ENCODE measurements around the gene FKBP2. TPM values are rescaled to one million over a fixed set of nuclear protein-coding genes. Genes with fewer than 3 reads are reported as not detected.

Gene FKBP2
- total RNA-seq, 1 donor from 2014 or later, result 41.5 TPM

DNA sequence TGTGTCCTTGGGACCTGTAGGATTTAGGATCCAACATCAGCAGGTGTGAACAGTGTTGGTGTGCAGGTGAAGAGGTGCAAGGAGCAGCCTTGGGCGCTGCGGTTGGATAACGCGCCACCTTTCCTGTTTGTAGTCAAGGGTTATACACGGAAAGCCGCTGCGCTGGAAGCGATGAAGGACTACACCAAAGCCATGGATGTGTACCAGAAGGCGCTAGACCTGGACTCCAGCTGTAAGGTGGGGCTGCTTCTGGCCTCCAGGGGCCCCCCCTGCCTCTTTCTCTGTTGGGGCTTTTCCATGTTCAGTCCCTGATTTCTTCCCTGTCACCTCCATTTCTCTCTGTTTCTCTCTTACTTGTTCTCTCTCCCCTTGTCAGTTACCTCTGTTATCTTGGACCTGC lies 37.9 kb upstream of the FKBP2 start:
- no peaks in the 10 kb centered on the region for H3K9me3 ChIP-seq (ENCODE audit: insufficient read depth, low read depth, low read length)
- Mint-ChIP-seq H3K4me1 (ENCODE audit: low read depth, unreplicated experiment) (peaks cover 24% of the 10 kb centered on the region), H3K9me3 (ENCODE audit: unreplicated experiment) (no peaks in the 10 kb centered on the region), H3K4me3 (ENCODE audit: unreplicated experiment) (no peak overlapping the region), H3K27ac (ENCODE audit: unreplicated experiment) (no peak overlapping the region), H3K36me3 (ENCODE audit: low read depth, unreplicated experiment) (peaks cover 20% of the 10 kb centered on the region), H3K27me3 (ENCODE audit: low read depth, unreplicated experiment) (no peaks in the 10 kb centered on the region)
- TF ChIP-seq, protein P1, sequence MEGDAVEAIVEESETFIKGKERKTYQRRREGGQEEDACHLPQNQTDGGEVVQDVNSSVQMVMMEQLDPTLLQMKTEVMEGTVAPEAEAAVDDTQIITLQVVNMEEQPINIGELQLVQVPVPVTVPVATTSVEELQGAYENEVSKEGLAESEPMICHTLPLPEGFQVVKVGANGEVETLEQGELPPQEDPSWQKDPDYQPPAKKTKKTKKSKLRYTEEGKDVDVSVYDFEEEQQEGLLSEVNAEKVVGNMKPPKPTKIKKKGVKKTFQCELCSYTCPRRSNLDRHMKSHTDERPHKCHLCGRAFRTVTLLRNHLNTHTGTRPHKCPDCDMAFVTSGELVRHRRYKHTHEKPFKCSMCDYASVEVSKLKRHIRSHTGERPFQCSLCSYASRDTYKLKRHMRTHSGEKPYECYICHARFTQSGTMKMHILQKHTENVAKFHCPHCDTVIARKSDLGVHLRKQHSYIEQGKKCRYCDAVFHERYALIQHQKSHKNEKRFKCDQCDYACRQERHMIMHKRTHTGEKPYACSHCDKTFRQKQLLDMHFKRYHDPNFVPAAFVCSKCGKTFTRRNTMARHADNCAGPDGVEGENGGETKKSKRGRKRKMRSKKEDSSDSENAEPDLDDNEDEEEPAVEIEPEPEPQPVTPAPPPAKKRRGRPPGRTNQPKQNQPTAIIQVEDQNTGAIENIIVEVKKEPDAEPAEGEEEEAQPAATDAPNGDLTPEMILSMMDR (IDR thresholded peaks at IDR 0.05; ENCODE audit: insufficient read depth, low read depth, low read length), result no peak
- H2AFZ ChIP-seq (ENCODE audit: low read depth, low read length), result no peak overlapping the region
- no peak for DNase-seq (ENCODE audit: low read depth)
- peaks cover 42% of the 10 kb centered on the region for H4K20me1 ChIP-seq (ENCODE audit: insufficient read depth, low read length)
- H3K27me3 ChIP-seq (ENCODE audit: insufficient read depth, low read length), result no peaks in the 10 kb centered on the region
- H3K36me3 ChIP-seq (ENCODE audit: insufficient read depth, low read length), result peaks cover 44% of the 10 kb centered on the region
- H3K4me2 ChIP-seq (ENCODE audit: low read length), result no peak overlapping the region
- no peaks in the 10 kb centered on the region for H3K79me2 ChIP-seq (ENCODE audit: insufficient read depth, low read length)
- no peak overlapping the region for H3K4me3 ChIP-seq (ENCODE audit: insufficient read depth, low read depth, low read length)
- no peak for FAIRE-seq
- H3K4me1 ChIP-seq (ENCODE audit: insufficient read depth, low read length), result peaks cover 20% of the 10 kb centered on the region
- H3K27ac ChIP-seq (ENCODE audit: low read depth, low read length), result no peak overlapping the region
- H3K9ac ChIP-seq (ENCODE audit: low read length), result no peak overlapping the region

DNA sequence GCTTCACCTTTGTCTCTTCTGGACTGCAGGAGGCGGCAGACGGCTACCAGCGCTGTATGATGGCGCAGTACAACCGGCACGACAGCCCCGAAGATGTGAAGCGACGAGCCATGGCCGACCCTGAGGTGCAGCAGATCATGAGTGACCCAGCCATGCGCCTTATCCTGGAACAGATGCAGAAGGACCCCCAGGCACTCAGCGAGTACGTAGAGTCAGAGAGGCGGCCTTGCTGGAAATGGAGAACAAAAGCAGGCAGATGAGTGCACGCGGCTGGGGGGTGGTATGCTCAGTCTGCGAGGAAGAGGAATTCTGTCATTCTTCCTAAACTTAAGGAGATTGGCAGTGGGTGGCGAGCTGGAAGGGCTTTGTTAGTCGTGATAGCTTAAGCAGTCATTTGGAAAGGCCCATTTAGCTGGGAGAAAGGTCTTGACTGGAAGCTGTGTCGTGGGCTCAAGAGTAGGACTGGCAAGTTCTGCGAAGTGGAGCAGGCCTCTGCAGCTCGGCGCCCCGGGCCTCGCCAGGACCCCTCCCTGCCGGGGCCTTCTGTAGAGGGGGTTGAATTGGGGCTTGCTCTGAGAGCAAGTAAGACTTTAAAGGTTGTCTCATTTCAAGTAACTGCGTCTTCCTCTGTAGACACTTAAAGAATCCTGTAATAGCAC lies 37.3 kb upstream of the FKBP2 start:
- no peak for TF ChIP-seq EZH2 (IDR thresholded peaks at IDR 0.05; ENCODE audit: insufficient read depth, low read length)
- TF ChIP-seq, protein P1 (IDR thresholded peaks at IDR 0.05; ENCODE audit: insufficient read depth, low read depth, low read length), result no peak
- H3K9me3 Mint-ChIP-seq (ENCODE audit: unreplicated experiment), result no peaks in the 10 kb centered on the region
- H3K27me3 Mint-ChIP-seq (ENCODE audit: low read depth, unreplicated experiment), result no peaks in the 10 kb centered on the region
- Histone ChIP-seq H3K4me3 (ENCODE audit: insufficient read depth, low read depth, low read length) (no peak overlapping the region), H4K20me1 (ENCODE audit: insufficient read depth, low read length) (peaks cover 42% of the 10 kb centered on the region), H3K9ac (ENCODE audit: low read length) (no peak overlapping the region), H3K4me2 (ENCODE audit: low read length) (no peak overlapping the region), H3K27me3 (ENCODE audit: insufficient read depth, low read length) (no peaks in the 10 kb centered on the region), H3K4me1 (ENCODE audit: insufficient read depth, low read length) (peaks cover 25% of the 10 kb centered on the region), H3K36me3 (ENCODE audit: insufficient read depth, low read length) (peaks cover 42% of the 10 kb centered on the region), H3K79me2 (ENCODE audit: insufficient read depth, low read length) (no peaks in the 10 kb centered on the region), H3K9me3 (ENCODE audit: insufficient read depth, low read depth, low read length) (no peaks in the 10 kb centered on the region), H3K27ac (ENCODE audit: low read depth, low read length) (no peak overlapping the region), H2AFZ (ENCODE audit: low read depth, low read length) (no peak overlapping the region)
- FAIRE-seq (no peak), DNase-seq (ENCODE audit: low read depth) (no peak)
- H3K27ac Mint-ChIP-seq (ENCODE audit: unreplicated experiment), result no peak overlapping the region
- peaks cover 24% of the 10 kb centered on the region for H3K4me1 Mint-ChIP-seq (ENCODE audit: low read depth, unreplicated experiment)
- peaks cover 20% of the 10 kb centered on the region for H3K36me3 Mint-ChIP-seq (ENCODE audit: low read depth, unreplicated experiment)
- H3K4me3 Mint-ChIP-seq (ENCODE audit: unreplicated experiment), result no peak overlapping the region

DNA sequence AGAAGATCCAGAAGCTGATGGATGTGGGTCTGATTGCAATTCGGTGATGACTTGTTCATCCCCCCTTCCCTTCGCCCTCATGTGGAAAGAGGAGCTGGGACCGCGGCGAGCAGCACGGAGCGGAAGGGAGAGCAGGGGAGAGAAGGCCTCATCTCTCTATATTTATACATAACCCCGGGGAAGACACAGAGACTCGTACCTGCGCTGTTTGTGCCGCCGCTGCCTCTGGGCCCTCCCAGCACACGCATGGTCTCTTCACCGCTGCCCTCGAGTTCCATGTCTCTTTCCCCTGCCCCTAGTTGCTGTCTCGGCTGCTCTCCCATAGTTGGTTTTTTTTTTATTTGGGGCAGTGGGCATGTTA lies 36.8 kb upstream of the FKBP2 start:
- Mint-ChIP-seq H3K36me3 (ENCODE audit: low read depth, unreplicated experiment) (peaks cover 23% of the 10 kb centered on the region), H3K27me3 (ENCODE audit: low read depth, unreplicated experiment) (no peaks in the 10 kb centered on the region), H3K9me3 (ENCODE audit: unreplicated experiment) (no peaks in the 10 kb centered on the region), H3K27ac (ENCODE audit: unreplicated experiment) (no peak overlapping the region), H3K4me3 (ENCODE audit: unreplicated experiment) (no peak overlapping the region), H3K4me1 (ENCODE audit: low read depth, unreplicated experiment) (peaks cover 24% of the 10 kb centered on the region)
- no peak overlapping the region for H3K4me3 ChIP-seq (ENCODE audit: insufficient read depth, low read depth, low read length)
- H4K20me1 ChIP-seq (ENCODE audit: insufficient read depth, low read length), result peaks cover 42% of the 10 kb centered on the region
- TF ChIP-seq, protein P1 (IDR thresholded peaks at IDR 0.05; ENCODE audit: insufficient read depth, low read depth, low read length), result no peak
- no peak for TF ChIP-seq EZH2 (IDR thresholded peaks at IDR 0.05; ENCODE audit: insufficient read depth, low read length)
- no peaks in the 10 kb centered on the region for H3K9me3 ChIP-seq (ENCODE audit: insufficient read depth, low read depth, low read length)
- H3K9ac ChIP-seq (ENCODE audit: low read length), result no peak overlapping the region
- H3K36me3 ChIP-seq (ENCODE audit: insufficient read depth, low read length), result peaks cover 42% of the 10 kb centered on the region
- no peak for FAIRE-seq
- H2AFZ ChIP-seq (ENCODE audit: low read depth, low read length), result no peak overlapping the region
- DNase-seq (ENCODE audit: low read depth), result no peak
- no peaks in the 10 kb centered on the region for H3K27me3 ChIP-seq (ENCODE audit: insufficient read depth, low read length)
- H3K4me1 ChIP-seq (ENCODE audit: insufficient read depth, low read length), result peaks cover 25% of the 10 kb centered on the region
- H3K27ac ChIP-seq (ENCODE audit: low read depth, low read length), result no peak overlapping the region
- H3K4me2 ChIP-seq (ENCODE audit: low read length), result peak overlapping the region; percentile 20
- no peaks in the 10 kb centered on the region for H3K79me2 ChIP-seq (ENCODE audit: insufficient read depth, low read length)
